IPS DF 6.9 (cell line): ENCODE measurements around the gene RBM17.
A peak's percentile ranks its signal among the peaks of the same experiment; 100 is the strongest.
"Not testable (repeated sequence)": the region's sequence is repeated elsewhere in the genome, so short reads cannot be mapped to it uniquely, and the experiment has no call there.

Experiments
- DNase-seq: peaks from one replicate; pipeline ENCODE4 v3.0.0-alpha.2; 2013; ENCODE audit warnings: low read depth, low spot score
- H3K27ac ChIP-seq: one replicate; pipeline ENCODE4 v1.5.1; 2013; ENCODE audit warnings: low read length, control low read depth
- H3K27me3 ChIP-seq: 2 replicates; pipeline ENCODE4 v1.6.1; 2013; ENCODE audit warnings: mild to moderate bottlenecking, low read length; ENCODE audit not compliant: control insufficient read depth, insufficient read depth
- H3K36me3 ChIP-seq: 2 replicates; pipeline ENCODE4 v1.6.1; 2013; ENCODE audit warnings: low read length; ENCODE audit not compliant: control insufficient read depth, insufficient read depth
- H3K4me1 ChIP-seq: 2 replicates; pipeline ENCODE4 v1.6.1; 2013; ENCODE audit warnings: low read length; ENCODE audit not compliant: control insufficient read depth, insufficient read depth
- H3K4me3 ChIP-seq: 2 replicates; pipeline ENCODE4 v1.5.1; 2013; ENCODE audit warnings: mild to moderate bottlenecking, low read length
- H3K9me3 ChIP-seq: 2 replicates; pipeline ENCODE4 v1.6.1; 2013; ENCODE audit warnings: low read length, inconsistent platforms; ENCODE audit not compliant: control insufficient read depth, insufficient read depth
- WGBS: extraction: QIAGEN DNeasy Blood & Tissue Kit; methylation state at CpG from one replicate; pipeline ENCODE4 v1.1.7; 2013; ENCODE audit warnings: mixed read lengths, missing lambda C conversion rate; ENCODE audit not compliant: insufficient read length, insufficient coverage; 5-methylcytosine and 5-hydroxymethylcytosine counted together

Gene RBM17, protein sequence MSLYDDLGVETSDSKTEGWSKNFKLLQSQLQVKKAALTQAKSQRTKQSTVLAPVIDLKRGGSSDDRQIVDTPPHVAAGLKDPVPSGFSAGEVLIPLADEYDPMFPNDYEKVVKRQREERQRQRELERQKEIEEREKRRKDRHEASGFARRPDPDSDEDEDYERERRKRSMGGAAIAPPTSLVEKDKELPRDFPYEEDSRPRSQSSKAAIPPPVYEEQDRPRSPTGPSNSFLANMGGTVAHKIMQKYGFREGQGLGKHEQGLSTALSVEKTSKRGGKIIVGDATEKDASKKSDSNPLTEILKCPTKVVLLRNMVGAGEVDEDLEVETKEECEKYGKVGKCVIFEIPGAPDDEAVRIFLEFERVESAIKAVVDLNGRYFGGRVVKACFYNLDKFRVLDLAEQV

DNA sequence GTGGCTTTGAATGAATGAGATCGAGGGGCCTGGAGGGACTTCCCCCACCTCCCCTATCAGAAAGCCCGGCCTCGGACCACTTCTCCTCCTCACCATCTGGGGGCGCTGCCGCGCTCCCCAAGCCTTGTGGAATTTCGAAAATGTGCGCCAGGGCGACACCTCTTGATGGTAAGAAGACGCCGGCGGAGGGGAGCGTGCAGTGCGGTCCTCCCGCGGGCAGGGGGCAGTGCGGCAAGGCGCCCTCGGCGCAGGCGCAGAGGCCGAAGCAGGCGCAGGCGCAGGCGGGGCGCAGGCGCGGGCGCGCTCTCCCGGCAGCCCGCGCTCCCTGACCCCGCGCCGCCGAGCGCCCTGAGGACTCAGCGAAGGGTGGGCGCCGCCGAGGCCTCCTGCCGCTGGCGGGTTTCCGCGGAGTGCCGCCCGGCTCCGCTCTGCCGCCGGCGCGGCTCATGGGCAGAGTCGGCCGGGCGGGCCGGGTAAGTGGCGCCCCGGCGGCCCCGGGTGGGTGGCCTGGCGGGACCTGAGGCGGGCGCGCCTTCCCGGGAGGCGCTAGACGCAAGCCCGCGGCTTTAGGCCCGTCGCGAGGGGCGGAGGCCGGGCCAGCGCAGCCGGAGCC lies at the start of gene RBM17:
TSS of gene RBM17 (plus strand) at position 314 of the 613 bp plus-strand sequence. CDS start 8,032 bp downstream, outside the sequence.
- Histone ChIP-seq H3K36me3 (no peaks in the 10 kb centered on the region), H3K9me3 (no peaks in the 10 kb centered on the region), H3K27ac (no peak within 1 kb of the TSS), H3K4me3 (peak within 1 kb of the TSS; percentile 98), H3K27me3 (no peaks in the 10 kb centered on the region), H3K4me1 (peaks cover 1% of the 10 kb centered on the region; the same call in 1 of the 2 replicates)
- no CpG with 5 or more reads among the region's 77 CpGs for WGBS
- peak; percentile 85 for DNase-seq

DNA sequence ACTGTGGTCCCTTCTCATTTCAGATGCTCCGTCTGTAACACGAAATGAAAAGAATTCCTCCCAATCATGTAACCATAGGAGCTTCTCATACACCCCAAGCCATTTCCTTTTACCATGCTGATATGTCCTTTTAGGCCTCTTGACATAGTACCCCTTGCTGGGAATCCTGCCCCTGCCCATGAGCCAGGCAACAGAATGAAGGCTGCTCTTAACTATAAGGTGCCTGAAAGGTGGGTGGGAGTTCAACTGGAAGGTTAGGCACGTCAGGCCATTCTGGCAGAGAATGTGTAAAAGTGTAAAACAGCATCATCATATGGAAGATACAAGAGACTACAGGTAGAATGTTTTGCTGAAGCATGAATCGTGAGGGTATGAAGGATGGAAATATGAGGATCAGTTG lies 49.1 kb upstream of the RBM17 start:
- no peak for DNase-seq
- no peaks in the 10 kb centered on the region for H3K36me3 ChIP-seq
- H3K4me1 ChIP-seq: no peaks in the 10 kb centered on the region
- H3K27me3 ChIP-seq: no peaks in the 10 kb centered on the region
- WGBS: 100% methylated on average over 1 of the region's 4 CpGs
- H3K9me3 ChIP-seq: no peaks in the 10 kb centered on the region
- H3K27ac ChIP-seq: no peak overlapping the region
- H3K4me3 ChIP-seq: no peak overlapping the region

DNA sequence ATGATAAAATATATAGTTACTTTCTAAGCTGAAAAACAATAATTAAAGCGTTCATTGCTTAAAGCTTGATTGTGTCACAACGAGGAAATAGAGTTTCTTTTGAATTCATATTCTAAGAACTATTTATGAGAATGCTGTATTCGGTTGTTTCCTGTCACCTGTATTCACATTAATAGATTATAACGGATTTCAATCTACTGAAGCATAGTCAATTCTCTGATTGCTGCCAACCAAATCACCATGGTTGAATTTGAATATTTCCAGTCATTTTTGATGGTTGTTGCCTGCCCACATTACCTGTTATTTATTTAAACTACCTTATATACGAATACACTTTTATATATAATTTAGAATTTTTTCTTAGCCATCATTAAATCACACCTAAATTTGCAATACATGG lies 48.6 kb upstream of the RBM17 start:
- no peaks in the 10 kb centered on the region for H3K27me3 ChIP-seq
- WGBS: 100% methylated on average over 1 of the region's 5 CpGs
- no peak for DNase-seq
- H3K4me3 ChIP-seq: no peak overlapping the region
- H3K9me3 ChIP-seq: no peaks in the 10 kb centered on the region
- no peak overlapping the region for H3K27ac ChIP-seq
- H3K36me3 ChIP-seq: no peaks in the 10 kb centered on the region
- no peaks in the 10 kb centered on the region for H3K4me1 ChIP-seq

DNA sequence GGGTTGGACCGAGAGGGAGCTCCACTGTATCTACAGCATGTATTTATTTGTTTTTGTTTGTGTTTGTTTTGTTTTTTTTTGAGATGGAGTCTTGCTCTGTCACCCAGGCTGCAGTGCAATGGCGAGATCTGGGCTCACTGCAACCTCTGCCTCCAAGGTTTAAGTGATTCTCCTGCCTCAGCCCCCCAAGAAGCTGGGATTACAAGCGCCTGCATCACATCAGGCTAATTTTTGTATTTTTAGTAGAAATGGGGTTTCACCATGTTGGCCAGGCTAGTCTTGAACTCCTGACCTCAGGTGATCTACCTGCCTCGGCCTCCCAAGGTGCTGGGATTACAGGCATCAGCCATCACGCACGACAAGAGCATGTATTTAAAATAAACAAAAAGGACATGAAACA lies 45.5 kb upstream of the RBM17 start:
- not testable (repeated sequence) for H3K27me3 ChIP-seq, DNase-seq, H3K27ac ChIP-seq, H3K36me3 ChIP-seq, H3K9me3 ChIP-seq, H3K4me1 ChIP-seq, H3K4me3 ChIP-seq
- no CpG with 5 or more reads among the region's 6 CpGs for WGBS

DNA sequence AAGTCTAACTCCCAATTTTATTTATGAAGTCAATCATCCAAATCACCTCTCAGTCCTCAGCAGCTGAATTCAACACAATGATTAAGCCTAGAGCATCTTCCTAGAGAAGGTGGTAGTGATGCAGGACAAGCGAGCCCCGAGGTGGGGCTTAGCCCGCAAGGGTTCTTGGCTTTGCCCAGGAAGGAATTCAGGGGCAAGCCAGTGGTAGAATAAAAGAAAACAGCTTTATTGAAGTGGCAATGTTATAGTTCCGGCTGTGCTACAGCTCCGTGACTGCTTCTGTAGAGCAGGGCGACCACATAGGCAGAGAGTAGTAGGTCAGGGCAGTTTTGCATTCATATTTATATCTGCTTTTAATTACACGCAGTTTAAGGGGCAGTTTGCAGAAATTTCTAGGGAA lies 44.8 kb upstream of the RBM17 start:
- H3K4me3 ChIP-seq: no peak overlapping the region
- no peaks in the 10 kb centered on the region for H3K27me3 ChIP-seq
- no peaks in the 10 kb centered on the region for H3K36me3 ChIP-seq
- H3K9me3 ChIP-seq: no peaks in the 10 kb centered on the region
- no peak overlapping the region for H3K27ac ChIP-seq
- DNase-seq: no peak
- H3K4me1 ChIP-seq: no peaks in the 10 kb centered on the region
- no CpG with 5 or more reads among the region's 7 CpGs for WGBS

DNA sequence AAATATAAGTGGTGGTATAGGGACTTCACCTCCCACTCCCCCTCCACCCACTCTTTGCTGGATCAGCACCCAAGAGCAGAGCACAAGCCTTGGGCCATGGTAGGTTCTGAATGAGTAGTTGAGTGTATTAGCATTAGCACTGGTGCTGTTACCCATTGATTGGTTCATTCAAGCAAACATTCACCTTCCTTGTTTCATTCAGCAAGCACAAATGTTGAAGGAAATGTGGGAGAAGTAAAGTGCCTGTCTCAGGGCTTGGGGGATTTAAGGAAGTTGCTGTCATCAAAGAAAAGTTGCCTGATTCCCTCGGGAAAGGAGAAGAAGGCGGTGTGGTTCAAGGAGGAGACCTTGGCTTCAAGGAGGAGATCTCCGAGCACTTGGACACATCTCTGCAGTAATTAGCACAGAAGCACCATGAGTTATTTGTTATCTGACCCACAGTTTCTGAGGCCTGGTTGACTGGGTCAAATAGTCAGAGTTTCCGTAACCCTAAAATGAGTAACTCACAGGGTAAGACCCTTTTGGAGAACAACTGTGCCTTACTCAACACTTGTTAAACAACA lies 44.0 kb upstream of the RBM17 start:
- DNase-seq: no peak
- no peaks in the 10 kb centered on the region for H3K9me3 ChIP-seq
- no peaks in the 10 kb centered on the region for H3K36me3 ChIP-seq
- H3K4me1 ChIP-seq: no peaks in the 10 kb centered on the region
- no peak overlapping the region for H3K27ac ChIP-seq
- no peak overlapping the region for H3K4me3 ChIP-seq
- H3K27me3 ChIP-seq: no peaks in the 10 kb centered on the region; the same call in 1 of the 2 replicates
- WGBS: no CpG with 5 or more reads among the region's 4 CpGs

DNA sequence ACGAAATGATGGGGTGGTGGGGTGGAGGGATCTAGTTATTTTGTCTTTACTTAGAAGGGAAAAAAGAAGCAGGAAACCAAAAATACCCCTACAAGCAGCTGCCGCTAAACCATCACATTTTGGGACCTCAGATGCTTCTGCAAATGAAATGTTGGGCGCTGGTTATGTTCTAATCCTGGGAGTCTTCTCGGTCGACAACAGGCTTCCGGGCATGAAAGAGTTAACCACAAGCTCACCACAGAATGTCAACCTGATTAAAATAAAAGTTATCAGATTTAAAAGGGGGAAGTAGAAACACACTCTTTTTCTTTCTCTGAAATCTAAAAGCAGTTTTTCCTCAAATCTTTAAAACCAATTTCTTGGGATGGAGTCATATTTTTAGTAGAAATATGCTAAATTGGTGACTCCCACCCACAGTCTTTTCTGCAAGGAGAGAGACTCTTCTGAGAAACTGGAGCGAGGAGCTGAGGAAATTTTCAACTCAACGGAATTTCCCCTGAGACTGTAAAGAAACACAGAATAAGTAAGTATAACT lies 43.5 kb upstream of the RBM17 start:
- Histone ChIP-seq H3K4me3 (no peak overlapping the region), H3K4me1 (no peaks in the 10 kb centered on the region), H3K36me3 (no peaks in the 10 kb centered on the region), H3K9me3 (no peaks in the 10 kb centered on the region), H3K27me3 (no peaks in the 10 kb centered on the region; the same call in 1 of the 2 replicates), H3K27ac (no peak overlapping the region)
- DNase-seq: no peak
- WGBS: no CpG with 5 or more reads among the region's 8 CpGs

DNA sequence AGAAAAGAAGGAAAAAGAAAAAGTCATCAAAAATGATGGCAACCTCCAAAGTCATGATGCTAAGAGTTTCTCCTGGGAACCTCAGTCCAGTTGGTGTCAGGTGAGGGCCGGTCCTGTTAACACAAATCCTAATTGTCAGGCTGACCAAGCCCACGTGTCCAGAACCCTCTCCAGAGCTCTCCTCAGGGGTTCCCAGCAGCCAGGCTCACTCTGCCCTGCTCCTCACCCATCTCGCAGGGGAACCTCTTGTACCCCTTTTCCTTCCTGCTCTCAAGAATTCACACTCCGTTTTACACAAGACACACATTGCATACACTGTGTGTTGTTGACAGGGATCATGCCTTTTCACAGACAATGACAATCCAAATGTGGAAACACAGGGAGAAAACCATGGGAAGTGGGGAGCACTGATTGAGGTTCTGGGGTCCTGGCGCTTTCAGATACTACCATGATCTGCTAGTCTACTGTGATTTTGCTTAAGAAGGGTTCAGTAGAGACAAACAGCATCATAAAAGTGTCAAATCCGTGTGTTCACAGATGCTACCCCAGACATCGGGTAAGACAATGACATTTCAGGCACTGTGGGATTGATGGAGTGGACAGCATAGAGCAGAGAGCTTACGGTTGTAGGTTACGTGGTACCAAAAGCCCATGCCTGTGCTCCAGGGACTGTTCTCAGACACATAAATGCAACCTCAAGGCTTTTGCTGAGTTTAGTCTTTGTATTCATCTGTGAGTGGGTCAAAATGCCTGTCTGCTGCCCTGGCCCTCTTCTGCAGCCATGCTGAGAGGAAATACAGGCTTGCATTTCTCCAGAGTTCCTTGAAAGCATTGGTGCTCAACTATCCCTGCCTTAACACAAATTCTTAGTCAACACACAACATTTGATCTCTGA lies 42.7 kb upstream of the RBM17 start:
- DNase-seq: no peak
- no CpG with 5 or more reads among the region's 9 CpGs for WGBS
- no peaks in the 10 kb centered on the region for H3K36me3 ChIP-seq
- H3K4me1 ChIP-seq: no peaks in the 10 kb centered on the region
- no peak overlapping the region for H3K4me3 ChIP-seq
- no peaks in the 10 kb centered on the region; the same call in 1 of the 2 replicates for H3K27me3 ChIP-seq
- H3K27ac ChIP-seq: no peak overlapping the region
- no peaks in the 10 kb centered on the region for H3K9me3 ChIP-seq

DNA sequence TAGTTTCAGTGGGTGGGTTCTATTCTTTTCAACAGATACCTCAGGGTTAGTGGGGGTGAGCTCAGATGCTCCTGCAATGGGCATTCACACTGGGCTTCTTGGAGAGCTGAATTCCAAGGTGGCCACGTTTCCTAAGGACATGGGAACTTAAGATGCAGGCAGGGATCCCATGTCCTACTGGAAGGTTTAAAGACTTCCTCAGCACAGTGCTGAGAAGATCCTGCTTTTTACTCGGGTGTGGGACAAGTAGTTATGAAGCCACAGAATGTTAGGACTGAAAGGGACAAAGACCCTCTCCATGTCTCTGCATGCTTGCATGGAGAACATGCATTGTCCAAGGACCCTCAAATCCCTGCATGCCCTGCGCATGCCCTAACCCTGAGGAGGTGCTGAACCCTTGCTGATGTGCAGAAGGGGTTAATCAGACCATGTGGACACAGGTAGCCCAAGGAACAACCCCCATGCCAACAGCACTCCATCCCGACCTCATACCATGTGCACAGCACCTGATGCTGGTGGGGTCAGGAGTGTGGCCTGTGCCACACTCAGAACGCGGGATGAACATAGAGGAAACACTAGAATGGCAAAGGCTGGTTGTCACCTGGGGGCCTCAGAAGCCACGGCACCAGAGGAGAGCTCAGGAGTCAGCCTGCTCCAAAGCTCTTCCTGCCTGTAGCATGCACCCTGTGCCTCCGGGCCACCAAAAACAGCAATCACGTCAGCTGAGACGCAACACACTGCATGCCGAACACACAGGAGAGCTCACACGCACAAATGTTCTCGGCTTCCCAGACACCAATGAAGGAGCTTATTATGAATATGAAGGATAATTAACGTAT lies 41.8 kb upstream of the RBM17 start:
- no peak overlapping the region for H3K27ac ChIP-seq
- H3K4me3 ChIP-seq: no peak overlapping the region
- no peaks in the 10 kb centered on the region; the same call in 1 of the 2 replicates for H3K27me3 ChIP-seq
- no peaks in the 10 kb centered on the region for H3K9me3 ChIP-seq
- no CpG with 5 or more reads among the region's 14 CpGs for WGBS
- no peaks in the 10 kb centered on the region for H3K36me3 ChIP-seq
- no peak for DNase-seq
- H3K4me1 ChIP-seq: no peaks in the 10 kb centered on the region
